GM12873 (cell line): ENCODE results near the gene HIF3A.
A peak's percentile ranks its signal among the peaks of the same experiment; 100 is the strongest.

Source experiments
- TF ChIP-seq, protein P1 (sequence below): IDR thresholded peaks from 2 replicates; pipeline ENCODE4 v1.5.1; 2012; ENCODE audit warnings: low read depth, mild to moderate bottlenecking, moderate library complexity, low read length, control low read depth; ENCODE audit not compliant: insufficient read depth; ENCODE audit errors: missing control alignments

The HIF3A gene

DNA sequence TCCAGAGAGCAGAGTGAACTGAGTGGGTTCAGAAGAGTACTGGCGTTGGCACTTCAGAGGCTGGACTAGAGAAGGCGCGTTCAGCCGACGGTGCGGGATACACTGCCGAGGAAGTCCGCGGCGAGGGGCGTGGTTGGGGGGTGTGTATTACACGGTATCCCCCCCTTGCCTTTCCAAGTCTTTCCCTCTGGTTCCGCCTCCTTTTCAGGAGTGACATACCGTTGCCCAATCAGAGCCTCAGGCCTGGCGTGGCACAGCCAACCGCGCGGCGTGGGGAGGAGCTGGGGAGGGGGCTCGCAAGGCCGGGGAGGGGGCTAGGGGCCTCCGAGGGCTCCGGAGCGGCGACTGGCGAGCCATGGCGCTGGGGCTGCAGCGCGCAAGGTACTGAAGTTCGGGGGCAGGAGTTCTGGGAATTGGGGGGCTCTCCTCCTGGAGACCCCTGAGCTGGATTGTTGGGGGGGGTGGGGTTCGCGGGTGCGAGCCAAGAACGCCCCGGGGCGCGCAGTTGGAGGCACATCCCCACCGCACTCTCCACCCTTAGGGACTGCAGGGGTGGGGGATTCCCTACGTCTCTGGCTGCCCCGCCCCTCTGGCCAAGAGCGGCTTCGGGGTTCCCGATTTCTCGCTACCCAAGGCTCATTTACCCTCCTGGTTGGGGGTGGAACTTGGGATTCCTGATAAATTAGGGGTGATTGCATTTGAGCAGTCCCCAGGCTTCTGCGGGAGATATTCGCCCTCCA is at the start of gene HIF3A:
Gene HIF3A (plus strand): TSS at position 321 of the 740 bp plus-strand sequence. CDS start 35 bp downstream, at position 356.
- TF ChIP-seq, protein P1, sequence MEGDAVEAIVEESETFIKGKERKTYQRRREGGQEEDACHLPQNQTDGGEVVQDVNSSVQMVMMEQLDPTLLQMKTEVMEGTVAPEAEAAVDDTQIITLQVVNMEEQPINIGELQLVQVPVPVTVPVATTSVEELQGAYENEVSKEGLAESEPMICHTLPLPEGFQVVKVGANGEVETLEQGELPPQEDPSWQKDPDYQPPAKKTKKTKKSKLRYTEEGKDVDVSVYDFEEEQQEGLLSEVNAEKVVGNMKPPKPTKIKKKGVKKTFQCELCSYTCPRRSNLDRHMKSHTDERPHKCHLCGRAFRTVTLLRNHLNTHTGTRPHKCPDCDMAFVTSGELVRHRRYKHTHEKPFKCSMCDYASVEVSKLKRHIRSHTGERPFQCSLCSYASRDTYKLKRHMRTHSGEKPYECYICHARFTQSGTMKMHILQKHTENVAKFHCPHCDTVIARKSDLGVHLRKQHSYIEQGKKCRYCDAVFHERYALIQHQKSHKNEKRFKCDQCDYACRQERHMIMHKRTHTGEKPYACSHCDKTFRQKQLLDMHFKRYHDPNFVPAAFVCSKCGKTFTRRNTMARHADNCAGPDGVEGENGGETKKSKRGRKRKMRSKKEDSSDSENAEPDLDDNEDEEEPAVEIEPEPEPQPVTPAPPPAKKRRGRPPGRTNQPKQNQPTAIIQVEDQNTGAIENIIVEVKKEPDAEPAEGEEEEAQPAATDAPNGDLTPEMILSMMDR: no peak

DNA sequence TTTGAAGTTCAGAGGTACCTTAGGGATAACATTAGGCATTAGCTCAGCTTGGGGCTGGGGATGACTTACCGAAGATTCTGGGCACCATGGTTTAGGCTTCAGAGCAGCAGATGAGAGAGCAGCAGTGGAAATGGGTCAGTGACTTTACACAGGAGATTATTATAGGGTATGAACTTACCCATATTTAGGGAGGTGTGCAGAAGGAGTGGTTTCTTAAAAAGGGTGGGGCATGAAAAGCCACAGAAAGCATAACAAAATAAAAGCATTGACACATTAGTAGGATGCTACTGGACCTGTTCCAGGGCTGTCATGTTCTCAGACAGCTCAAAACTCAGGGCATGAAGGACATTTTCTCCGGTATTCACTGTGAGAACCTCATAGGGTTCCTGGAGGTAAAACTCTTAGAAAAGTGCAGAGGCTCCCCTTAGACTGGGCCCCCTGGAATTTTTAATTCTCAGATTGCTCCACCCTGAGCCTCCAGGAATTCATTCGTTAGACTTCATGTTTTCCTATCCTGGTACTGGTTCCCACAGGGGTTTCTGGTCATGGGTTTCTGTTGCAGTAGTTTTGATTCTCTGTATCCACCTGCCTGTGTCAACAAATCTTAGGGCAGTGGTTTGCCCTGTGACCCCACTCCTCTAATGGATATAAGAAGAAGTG is 46.6 kb upstream of the HIF3A start:
- TF ChIP-seq, protein P1: no peak

DNA sequence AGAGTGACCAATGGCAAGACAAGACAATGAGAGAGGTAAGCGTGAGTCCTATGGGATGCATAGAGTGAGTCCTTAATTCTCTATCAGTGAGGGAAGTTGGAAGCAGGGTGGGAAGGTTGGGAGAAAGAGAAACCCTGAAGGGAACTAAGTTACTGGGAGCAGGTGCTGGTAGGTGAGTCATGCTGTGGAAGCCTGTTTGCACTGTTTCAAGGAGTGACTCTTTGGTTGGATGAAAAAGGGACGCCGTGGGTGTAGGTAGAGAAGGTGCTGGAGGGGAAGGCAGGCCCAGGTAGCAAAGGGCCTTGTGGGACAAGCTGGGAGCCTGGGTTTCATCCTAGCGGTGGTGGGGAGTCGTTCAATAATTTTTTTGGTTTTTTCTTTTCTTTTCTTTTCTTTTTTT is 45.4 kb upstream of the HIF3A start:
- TF ChIP-seq, protein P1: no peak

DNA sequence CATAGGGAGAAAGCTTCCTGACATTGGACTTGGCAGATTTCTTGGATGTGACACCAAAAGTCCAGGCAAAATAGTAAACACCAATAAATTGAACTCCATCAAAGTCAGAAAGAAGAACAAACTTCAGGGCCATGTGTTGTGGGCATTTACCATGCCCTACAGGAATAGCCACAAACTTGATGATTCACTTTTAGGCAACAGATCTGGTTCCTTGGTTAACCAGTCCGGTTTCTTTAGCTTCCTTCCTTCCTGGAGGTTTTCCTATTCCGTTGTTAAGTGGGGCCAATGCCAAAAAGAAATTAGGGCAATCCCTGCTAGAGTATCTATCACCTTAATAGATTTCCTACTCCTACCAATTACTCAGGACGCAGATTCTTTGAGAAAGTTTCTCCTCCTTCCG is 42.1 kb upstream of the HIF3A start:
- TF ChIP-seq, protein P1: no peak

DNA sequence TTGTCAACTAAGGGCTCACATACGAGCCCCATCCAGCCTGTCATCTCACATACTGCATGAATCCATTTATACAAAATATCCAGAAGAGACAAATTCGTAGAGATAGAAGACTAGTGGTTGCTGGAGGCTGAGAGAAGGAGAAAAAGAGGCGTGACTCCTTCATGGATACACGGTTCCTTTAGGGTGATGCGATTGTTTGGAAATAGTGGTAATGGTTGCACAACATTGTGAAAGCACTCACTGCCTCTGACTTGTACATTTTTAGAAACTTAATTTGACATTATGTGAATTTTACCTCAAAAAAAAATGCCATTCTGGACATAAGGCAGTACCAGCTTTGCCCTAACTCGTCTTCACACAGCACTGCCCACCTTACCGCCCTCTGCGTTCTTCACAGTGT is 40.0 kb upstream of the HIF3A start:
- TF ChIP-seq, protein P1: no peak

DNA sequence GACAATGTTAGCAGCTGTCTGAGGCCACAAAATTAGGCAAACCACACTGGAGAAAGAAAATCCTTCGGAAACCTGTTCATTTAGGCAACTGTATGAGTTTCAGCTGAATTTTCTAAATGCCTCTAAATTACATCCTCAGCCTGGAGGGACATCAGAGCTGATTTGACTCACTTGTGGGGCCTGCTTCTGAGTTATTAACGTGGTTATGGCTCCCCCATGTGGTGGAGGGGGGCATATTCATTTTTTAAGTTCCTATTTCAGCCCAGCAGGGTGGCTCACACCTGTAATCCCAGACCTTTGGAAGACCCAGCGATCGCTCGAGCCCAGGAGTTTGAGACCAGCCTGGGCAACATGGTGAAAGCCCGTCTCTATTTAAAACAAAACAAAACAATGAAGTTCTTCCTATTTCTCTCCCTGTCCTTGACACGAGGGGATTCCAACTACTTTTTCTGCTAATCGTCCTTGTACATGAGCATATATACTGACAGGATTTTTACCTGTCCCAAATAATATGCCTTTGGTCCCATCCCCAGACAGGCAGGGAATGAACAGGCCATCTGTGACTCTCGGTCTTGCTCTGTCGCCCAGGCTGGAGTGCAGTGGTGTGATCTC is 31.5 kb upstream of the HIF3A start:
- TF ChIP-seq, protein P1: peak; percentile 67

DNA sequence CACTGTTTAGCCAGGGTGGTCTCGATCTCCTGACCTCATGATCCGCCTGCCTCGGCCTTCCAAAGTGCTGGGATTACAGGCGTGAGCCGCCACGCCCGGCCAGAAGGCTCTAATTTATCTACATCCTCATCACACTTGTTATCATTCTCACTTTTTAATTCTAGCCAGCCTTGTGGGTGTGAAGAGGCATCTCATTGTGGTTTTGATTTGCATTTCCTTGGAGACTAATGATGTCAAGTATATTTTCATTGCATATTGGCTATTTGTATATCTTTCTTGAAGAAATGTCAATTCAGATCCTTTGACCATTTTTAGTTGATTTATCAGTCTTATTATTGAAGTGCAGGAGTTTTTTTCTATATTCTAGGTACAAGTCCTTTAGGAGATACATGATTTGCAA is 27.7 kb upstream of the HIF3A start:
- TF ChIP-seq, protein P1: no peak
